GM18508 (cell line): ENCODE measurements around the gene FKRP.
"Not testable (repeated sequence)": the region's sequence is repeated elsewhere in the genome, so short reads cannot be mapped to it uniquely, and the experiment has no call there.

Experiments used
- ATAC-seq: cut with Tn5 transposase; IDR thresholded peaks from one replicate; pipeline ENCODE4 v1.9.1; 2021; ENCODE audit warnings: moderate number of reproducible peaks; ENCODE audit not compliant: insufficient read depth, unreplicated experiment

The FKRP gene

GRCh38 chr19:46782355-46783019, 36.6 kb downstream of the FKRP start:
- no peak for ATAC-seq

DNA sequence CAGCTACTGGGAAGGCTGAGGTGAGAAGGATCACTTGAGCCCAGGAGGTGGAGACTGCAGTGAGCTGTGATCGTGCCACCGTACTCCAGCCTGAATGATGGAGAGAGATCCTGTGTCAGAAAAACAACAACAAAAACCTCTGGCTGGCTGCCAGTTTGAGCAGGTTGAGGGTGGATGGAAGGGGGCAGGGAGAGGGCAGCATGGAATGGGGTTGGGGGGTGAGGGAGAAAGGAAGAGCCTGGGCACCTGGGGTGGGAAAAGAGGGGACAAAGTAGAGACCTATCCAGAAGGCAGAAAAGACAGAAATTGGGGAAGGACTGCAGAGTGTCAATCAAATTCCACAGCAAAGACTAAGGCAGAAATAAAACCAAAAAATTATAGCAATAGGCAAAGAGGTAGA, 37.8 kb downstream of the FKRP start:
- ATAC-seq, result no peak

DNA sequence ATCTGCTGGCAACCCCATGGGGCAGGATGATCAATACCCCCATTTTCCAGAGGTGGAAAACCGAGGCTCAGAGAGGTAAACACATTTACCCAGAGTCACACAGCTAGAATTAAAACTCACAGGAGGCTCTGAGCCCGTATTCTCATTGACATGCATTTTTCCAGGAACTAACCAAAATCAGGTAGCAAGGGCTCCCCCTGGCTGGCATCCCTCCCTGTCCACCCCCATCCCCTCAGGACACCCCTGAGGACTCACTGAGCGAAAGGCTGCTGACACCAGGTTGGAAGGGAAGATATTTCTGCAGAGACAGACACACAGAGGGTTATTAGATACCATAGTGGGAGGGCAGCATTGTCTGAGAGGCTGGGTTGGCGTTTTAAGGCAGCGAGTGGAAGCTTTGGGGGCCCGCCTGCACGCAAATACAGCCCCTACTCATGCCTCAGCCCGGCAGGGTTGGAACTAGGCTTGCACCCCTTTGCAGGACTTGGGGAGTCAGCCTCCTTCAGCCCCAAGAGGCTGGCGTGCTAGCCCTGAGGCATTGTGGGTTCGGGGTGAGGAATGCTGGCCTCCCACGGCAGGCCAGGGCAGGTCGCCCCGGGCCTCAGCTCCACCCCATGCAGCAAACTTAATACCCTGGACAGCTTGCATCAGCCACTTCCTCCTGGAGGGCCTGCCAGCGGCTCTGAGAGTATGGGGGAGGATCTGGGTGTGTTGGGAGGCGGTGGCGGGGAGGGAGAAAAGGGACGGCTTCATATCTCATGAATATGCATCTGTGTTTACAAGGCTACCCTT, 38.6 kb downstream of the FKRP start:
- no peak for ATAC-seq

DNA sequence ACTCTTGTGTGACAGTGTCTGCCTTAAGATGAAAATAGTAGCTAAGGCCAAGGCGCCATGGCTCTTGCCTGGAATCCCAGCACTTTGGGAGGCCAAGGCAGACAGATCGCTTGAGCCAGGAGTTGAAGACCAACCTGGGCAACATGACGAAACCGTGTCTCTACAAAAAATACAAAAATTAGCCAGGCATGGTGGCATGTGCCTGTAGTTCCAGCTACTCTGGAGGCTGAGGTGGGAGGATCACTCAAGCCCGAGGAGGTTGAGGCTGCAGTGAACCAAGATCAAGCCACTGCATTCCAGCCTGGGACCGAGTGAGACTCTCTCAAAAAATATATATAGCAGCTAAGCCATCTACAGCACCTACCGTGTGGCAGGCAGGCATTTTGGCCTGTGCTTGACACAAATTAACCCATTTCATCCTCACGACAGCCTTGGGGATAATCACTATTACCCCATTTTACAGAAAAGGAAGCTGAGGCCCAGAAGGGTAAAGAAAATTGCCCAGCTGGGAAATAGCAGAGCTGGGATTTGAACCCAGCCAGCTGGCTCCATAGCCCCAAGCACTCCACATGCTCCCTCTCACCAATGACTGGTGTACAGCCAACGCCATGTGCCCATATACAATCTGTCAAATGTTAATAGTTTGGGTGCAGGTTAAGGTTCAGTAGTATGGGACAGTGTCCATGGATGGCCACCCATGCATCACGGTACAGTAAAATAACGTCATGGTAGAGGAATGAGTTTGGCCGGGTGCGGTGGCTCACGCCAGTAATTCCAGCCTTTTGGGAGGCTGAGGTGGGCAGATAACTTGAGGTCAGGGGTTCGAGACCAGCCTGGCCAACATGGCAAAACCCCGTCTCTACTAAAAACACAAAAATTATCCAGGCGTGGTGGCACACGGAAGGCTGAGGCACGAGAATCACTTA, 39.5 kb downstream of the FKRP start:
- no peak for ATAC-seq

DNA sequence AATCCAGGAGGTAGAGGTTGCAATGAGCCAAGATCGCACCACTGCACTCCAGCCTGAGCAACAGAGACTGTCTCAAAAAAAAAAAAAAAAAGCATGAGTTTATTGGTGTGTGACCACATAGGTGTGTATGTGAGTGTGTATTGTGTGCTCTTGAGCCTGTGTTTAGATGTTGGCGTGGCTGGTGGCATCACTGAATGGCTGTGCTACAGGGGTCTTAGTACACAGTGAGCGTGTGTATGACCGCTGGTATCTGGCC, 40.1 kb downstream of the FKRP start:
- no peak for ATAC-seq

GRCh38 chr19:46786236-46787039, 40.6 kb downstream of the FKRP start:
- ATAC-seq, result no peak

GRCh38 chr19:46787040-46787330, 41.1 kb downstream of the FKRP start:
- no peak for ATAC-seq

DNA sequence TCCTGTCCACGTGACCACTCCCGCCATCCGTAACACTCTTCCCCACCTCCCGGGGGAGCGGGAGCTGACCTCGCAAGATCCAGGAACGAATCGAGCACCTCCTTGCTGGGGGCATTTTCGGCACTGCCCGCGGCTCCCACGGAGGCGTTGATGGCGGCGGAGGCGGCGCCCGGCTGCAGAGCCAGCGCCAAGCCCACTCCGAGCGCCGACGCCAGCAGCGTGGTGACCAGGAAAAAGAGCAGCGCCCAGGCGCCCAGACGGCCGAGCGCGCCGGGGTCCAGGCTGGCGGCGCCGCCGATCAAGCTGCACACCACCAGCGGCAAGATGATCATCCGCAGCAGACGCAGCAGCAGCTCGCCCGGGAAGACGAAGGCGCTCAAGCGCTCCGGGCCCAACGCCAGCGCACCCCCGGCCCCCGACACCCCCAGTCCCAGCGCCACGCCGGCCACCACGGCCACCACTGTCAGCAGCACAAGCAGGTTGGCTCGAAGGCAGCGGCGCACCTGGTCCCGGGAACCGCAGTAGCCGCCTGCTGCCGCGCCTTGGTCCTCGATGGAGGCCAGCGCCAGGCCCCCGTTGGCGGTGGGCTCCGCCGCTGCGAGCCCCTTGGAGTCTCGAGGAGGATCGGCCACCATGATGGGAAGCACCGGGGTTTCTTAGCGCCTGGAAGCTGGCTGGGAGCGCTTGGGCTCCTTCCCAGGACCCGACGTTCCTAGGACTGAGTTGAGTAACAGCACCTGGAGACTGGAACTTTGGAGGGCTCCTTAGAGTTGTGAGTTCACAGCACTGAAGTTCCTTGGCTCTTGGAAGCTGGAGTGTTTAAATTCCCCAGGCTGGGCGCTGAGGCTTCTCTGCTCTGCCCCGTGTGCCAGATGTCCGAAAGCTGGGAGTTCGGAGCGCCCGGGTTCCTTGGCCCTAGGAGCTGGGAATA, 41.7 kb downstream of the FKRP start:
- ATAC-seq, result no peak

DNA sequence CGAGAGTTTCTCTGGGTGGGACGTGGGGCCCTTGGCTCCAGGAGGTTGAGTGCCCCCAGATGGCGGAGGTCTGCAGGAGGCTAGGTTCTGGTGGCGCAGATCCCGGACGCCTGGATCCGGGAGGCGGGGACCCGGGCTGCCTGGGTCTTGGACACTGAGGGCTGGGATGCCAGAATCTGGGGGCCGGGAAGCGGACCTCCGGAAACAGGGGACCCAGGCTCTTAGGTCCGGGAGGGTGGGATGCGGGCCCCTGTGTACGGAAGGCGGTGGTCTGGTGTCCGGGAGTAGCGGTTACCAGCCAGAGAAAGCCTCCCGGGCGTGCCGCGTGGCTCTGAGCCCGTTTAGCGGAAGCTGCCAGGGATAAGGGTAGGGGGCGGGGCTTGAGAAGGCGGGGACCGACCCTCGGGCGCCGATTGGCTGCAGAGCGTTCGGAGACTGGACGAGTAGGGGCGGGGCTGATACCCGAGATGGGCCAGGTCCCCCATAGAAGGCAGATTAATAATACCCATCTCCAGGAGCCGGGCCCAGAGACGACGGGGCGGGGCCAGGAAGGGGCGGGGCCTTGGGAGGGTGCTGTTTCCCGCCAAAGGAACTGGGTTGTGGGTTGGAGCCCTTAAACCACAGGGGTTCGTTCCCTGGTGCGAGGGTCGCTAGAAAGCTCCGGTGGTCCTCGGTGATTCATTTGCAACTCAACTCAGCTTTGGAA, 42.6 kb downstream of the FKRP start, which contains the start of gene SLC1A5:
Gene SLC1A5, minus strand, starts transcription at position 333 of the 706 bp plus-strand sequence. CDS start 629 bp downstream, outside the sequence.
- no peak for ATAC-seq

- ATAC-seq, result no peak
These were observed 43.1 kb downstream of the FKRP start for GRCh38 chr19:46788968-46789338.

DNA sequence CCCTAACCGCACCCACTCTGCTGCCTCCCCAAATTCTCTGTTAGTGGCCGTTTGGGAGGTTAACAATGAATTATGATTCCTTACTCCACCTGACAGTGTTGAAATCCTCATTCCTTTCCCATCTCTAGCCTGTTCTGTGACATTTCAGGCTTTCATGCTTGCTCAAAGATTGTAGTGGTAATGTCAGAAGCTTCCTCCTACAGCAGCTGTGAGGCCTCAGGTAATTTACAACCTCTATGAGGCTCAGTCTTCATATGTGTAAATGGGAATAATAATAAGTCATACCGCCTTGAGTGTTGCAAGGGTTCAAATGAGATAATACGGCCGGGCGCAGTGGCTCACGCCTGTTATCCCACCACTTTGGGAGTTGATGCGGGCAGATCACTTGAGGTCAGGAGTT, 43.5 kb downstream of the FKRP start:
- no peak for ATAC-seq

- ATAC-seq, result no peak
These were observed 46.1 kb downstream of the FKRP start for GRCh38 chr19:46791944-46792343.

- no peak for ATAC-seq
These were observed 52.0 kb downstream of the FKRP start for GRCh38 chr19:46797881-46798280.

GRCh38 chr19:46798713-46799112, 52.9 kb downstream of the FKRP start:
- ATAC-seq, result no peak

DNA sequence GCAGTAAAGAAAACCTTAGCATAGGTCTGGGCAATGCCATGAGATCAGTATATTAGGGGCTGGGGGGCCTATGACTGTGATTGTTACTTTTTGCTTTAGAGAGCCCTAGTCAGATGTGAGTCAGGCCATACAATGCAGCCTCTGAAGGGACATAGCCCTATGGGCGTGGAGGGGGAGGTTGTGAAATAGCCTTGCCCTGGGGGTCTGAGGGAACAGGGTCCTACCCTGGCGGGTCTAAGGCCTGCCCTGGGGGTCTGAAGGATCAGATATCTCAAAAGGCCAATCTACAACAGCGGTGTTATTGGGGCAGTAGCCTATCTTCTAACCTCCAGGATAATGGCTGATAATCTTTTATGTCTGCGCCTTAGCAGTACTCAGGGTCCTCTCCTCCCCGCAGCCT, 56.3 kb downstream of the FKRP start:
- ATAC-seq, result no peak

- no peak for ATAC-seq
These were observed 57.7 kb downstream of the FKRP start for GRCh38 chr19:46803555-46803954.

GRCh38 chr19:46804432-46804831, 58.6 kb downstream of the FKRP start:
- not testable (repeated sequence) for ATAC-seq

DNA sequence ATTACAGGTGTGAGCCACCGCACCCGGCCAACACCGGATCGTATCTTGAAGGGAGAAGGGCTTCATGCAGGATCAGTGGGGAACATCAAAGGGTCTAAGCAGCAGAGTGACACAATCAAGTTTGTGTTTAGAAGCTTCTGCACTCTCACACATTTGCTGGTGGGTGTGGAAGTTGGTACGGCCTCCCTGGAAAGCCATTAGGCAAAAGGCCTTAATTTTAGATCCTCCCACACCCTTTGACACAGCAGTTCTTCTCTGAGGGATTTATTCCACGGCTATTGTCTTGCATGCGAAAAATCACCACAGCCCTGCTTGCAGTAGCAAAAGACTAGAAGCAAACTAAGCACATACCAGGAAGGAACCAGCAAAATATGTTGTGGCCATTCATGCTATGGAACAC, 60.8 kb downstream of the FKRP start:
- no peak for ATAC-seq
